H1 (cell line): ENCODE measurements around the gene AADACL2. TPM values are rescaled to one million over a fixed set of nuclear protein-coding genes. Genes with fewer than 3 reads are reported as not detected.

Source experiments
- CREB1 ChIP-seq: IDR thresholded peaks from 2 replicates; pipeline ENCODE4 v1.6.1; 2012; ENCODE audit warnings: inconsistent platforms
- MAFK ChIP-seq: IDR thresholded peaks from 2 replicates; pipeline ENCODE4 v1.6.1; 2012; ENCODE audit warnings: low read depth, mild to moderate bottlenecking, improper control_type of control experiment, low read length
- SIN3A ChIP-seq, 2 experiments: IDR thresholded peaks in 1 of 2; conservative IDR thresholded peaks in 1 of 2; 2 replicates each; pipeline ENCODE4 v1.6.1; 2011 to 2012; ENCODE audit warnings: low read length in 2 of 2, improper control_type of control experiment in 1 of 2, low read depth in 1 of 2, mild to moderate bottlenecking in 1 of 2
- polyA plus RNA-seq, 7 experiments: library from polyadenylated mRNA; depleted of rRNA in 3 of 7; stranded (reverse) in 5 of 7; unstranded in 2 of 7; fragments of >200 nt in 5 of 7; fragments of 200-250 nt in 2 of 7; gene quantifications; 1 replicate in 5 of 7; 2 replicates in 1 of 7; 4 replicates in 1 of 7; pipeline versions ENCODE4 v1.2.1 to v1.2.3, GENCODE V29; 2011 to 2013; ENCODE audit warnings: missing spikeins in 2 of 7, mixed read lengths in 2 of 7
- total RNA-seq: library from RNA; stranded (reverse); fragmentation: NEBNext Ultra II Directional; extraction: Animal tissue kit (Norgen Biotek cat#: 25700); gene quantifications from 2 replicates; pipeline ENCODE4 v1.2.1, GENCODE V29; 2021

The AADACL2 gene
- total and polyA plus RNA-seq, 2 of the 8 experiments (the other 6 are each of a cell fraction or from before 2014, with no cell fraction given) = not detected

GRCh38 chr3:151772825-151773480, 39.2 kb downstream of the AADACL2 start (continued):
- no peak for TF ChIP-seq SIN3A (conservative IDR thresholded peaks at IDR 0.05 in 1 of 2, IDR thresholded peaks at IDR 0.05 in 1 of 2; ENCODE audit: low read depth in 1 of 2, low read length in 2 of 2)
- no peak for TF ChIP-seq CREB1
- no peak for TF ChIP-seq MAFK
- TF ChIP-seq, all 59 proteins: peak for 0
